PC-3 (cell line): ENCODE results near the gene ACBD4. TPM values are rescaled to one million over a fixed set of nuclear protein-coding genes. Genes with fewer than 3 reads are reported as not detected.

ENCODE experiments used
- ATAC-seq: fragments of 200-7000 bp; cut with Tn5 transposase; 2 replicates; pipeline ENCODE4 v1.9.1; 2020; ENCODE audit warnings: mild to moderate bottlenecking, moderate library complexity
- BruUV-seq: library from RNA; stranded (reverse); fragments of 400-500 nt; replicated peaks from 2 replicates; lab custom pipeline; 2021; lab: Mats Ljungman, UMichigan
- CTCF ChIA-PET: fragments of 300-600 bp; sonication (Branson Sonifier 250); formaldehyde crosslinking; loops from one replicate; lab custom pipeline; 2022; ENCODE audit warnings: antibody characterized with exemption; lab: Charles Lee
- POLR2A ChIA-PET: fragments of 300-600 bp; sonication (Branson Sonifier 250); formaldehyde crosslinking; loops from one replicate; lab custom pipeline; 2022; ENCODE audit warnings: antibody characterized with exemption; ENCODE audit not compliant: unreplicated experiment; lab: Charles Lee
- DNase-seq: peaks from one replicate; pipeline ENCODE4 v3.0.0-alpha.2; 2015
- H2AFZ ChIP-seq: fragments of 300-600 bp; sonication (generic); 2 replicates; pipeline ENCODE4 v1.6.0; 2016; ENCODE audit warnings: antibody characterized with exemption, low read length
- H3F3A ChIP-seq: fragments of 300-600 bp; sonication (generic); one replicate; pipeline ENCODE4 v1.6.0; 2017; ENCODE audit warnings: antibody characterized with exemption, low read length, control low read depth, mild to moderate bottlenecking; ENCODE audit not compliant: unreplicated experiment
- H3K27ac ChIP-seq: fragments of 300-600 bp; sonication (generic); 2 replicates; pipeline ENCODE4 v1.5.1; 2016; ENCODE audit warnings: mild to moderate bottlenecking, low read length
- H3K27me3 ChIP-seq: fragments of 300-600 bp; sonication (generic); 2 replicates; pipeline ENCODE4 v1.6.1; 2016; ENCODE audit warnings: low read length, mixed read lengths
- H3K36me3 ChIP-seq: fragments of 300-600 bp; sonication (generic); 2 replicates; pipeline ENCODE4 v1.6.1; 2016; ENCODE audit warnings: low read depth, mixed run types, low read length, mixed read lengths
- H3K4me1 ChIP-seq: fragments of 300-600 bp; sonication (generic); 2 replicates; pipeline ENCODE4 v1.5.1; 2016; ENCODE audit warnings: low read length; ENCODE audit not compliant: insufficient read depth
- H3K4me2 ChIP-seq: fragments of 300-600 bp; sonication (generic); 2 replicates; pipeline ENCODE4 v1.6.0; 2016; ENCODE audit warnings: low read length
- H3K4me3 ChIP-seq: fragments of 300-600 bp; sonication (generic); 2 replicates; pipeline ENCODE4 v1.5.1; 2016; ENCODE audit warnings: mild to moderate bottlenecking, low read length, mixed read lengths
- H3K79me2 ChIP-seq: fragments of 300-600 bp; sonication (generic); 2 replicates; pipeline ENCODE4 v1.6.1; 2017; ENCODE audit warnings: low read length, mixed read lengths
- H3K9ac ChIP-seq: fragments of 300-600 bp; sonication (generic); 2 replicates; pipeline ENCODE4 v1.6.0; 2016; ENCODE audit warnings: mild to moderate bottlenecking, low read length
- H3K9me2 ChIP-seq: fragments of 300-600 bp; sonication (generic); replicated peaks from 2 replicates; pipeline ENCODE4 v1.6.1; 2016; ENCODE audit warnings: mixed run types, low read length, mixed read lengths
- H3K9me3 ChIP-seq: fragments of 300-600 bp; sonication (generic); 2 replicates; pipeline ENCODE4 v1.6.1; 2016; ENCODE audit warnings: low read length, mixed read lengths
- H4K20me1 ChIP-seq: fragments of 300-600 bp; sonication (generic); 2 replicates; pipeline ENCODE4 v1.6.1; 2016; ENCODE audit warnings: low read length, mixed read lengths
- CTCF ChIP-seq: fragments of 300-600 bp; sonication (generic); conservative IDR thresholded peaks from 2 replicates; pipeline ENCODE4 v1.5.1; 2017; ENCODE audit warnings: antibody characterized with exemption, low read depth, mild to moderate bottlenecking, low read length
- EZH2 ChIP-seq: fragments of 300-600 bp; sonication (generic); IDR thresholded peaks from one replicate; pipeline ENCODE4 v1.6.1; 2017; ENCODE audit warnings: antibody characterized with exemption, mild to moderate bottlenecking, low read length; ENCODE audit not compliant: unreplicated experiment
- EZH2phosphoT487 ChIP-seq: fragments of 300-600 bp; sonication (generic); IDR thresholded peaks from 2 replicates; pipeline ENCODE4 v1.6.1; 2018; ENCODE audit warnings: mild to moderate bottlenecking, antibody characterized with exemption, low read length, borderline replicate concordance
- intact Hi-C: fragments of 100-400 bp; cut with micrococcal nuclease; formaldehyde crosslinking; loops from 2 replicates; pipeline ENCODE4 v1.9.0; 2023
- total RNA-seq: library from RNA; depleted of rRNA; stranded (reverse); fragments of >200 nt; gene quantifications from 2 replicates; pipeline ENCODE4 v1.2.3, GENCODE V29; 2014

The ACBD4 gene
- total RNA-seq, 1 experiment from 2014 or later = 12.9 TPM

DNA sequence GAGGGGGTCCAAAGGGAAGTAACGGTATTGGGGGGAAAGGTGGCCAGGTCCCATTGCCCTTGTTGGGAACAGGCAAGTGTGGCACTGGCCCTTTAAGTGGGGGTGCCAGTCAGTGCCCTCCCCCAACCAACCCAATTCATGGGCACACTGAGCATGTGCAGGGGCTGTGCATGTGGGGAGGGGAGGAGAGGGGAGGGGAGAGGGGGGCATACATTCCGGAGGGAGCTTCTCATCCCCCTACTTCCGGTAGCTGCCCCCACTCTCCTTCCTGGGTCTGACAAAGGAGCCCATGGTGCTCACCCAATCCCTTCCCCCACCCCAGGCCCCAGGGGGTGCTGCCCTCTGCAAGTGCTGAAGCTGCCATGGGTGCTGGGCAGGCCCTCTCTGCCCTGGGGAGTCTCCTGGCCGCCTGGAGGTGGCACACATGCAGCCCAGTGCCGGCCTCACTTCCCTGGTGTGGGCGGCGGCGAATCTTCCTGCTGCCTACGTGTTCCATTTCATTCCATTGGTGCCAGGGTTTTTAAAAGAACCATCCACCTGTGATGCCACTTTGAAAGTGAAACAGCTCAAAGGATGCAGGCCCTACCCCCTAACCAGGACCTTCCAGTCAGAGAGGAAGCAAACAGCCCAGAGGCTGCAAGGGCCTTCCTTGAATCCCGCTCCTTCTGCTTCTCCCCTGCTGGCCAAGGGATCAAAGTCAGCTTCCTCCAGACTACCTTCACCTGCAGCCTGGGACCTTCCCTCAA, 37.2 kb downstream of the ACBD4 start:
- intact Hi-C loops = loop anchor here (1.0 kb wide), 1 partner anchor 25 kb away; no protein-coding TSS in a partner anchor
- H3K4me1 ChIP-seq = peaks cover 59% of the 10 kb centered on the region
- CTCF ChIA-PET = interaction anchor here (0.7 to 3.3 kb wide), 4 partner anchors 12 to 37 kb away, joined by 4 to 57 read pairs (median 33); partner anchors contain the start of genes ACBD4 and HEXIM1

DNA sequence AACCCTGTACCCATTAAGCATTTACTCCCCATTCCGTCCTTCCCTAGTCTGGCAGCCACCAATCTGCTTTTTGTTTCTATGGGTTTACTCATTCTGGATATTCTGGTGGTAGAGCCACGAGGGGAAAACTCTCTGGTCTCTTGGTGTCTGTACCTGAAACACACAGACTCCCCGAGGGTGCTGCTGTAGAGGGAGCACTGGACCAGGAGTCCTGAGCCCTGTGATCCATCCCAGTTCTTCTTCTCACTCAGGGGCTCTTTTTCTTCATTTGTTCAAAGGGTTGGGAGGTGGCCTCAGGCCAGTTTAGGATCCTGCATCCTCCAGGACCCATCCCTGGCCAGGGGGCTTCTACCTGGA, 40.2 kb downstream of the ACBD4 start:
- H2AFZ ChIP-seq = peak overlapping the region; percentile 58
- no peak for DNase-seq
- no peaks in the 10 kb centered on the region for H3K9me3 ChIP-seq
- BruUV-seq = no TSS peak
- H3K79me2 ChIP-seq = no peaks in the 10 kb centered on the region
- H3K9me2 ChIP-seq = no peaks in the 10 kb centered on the region
- H3K4me3 ChIP-seq = peak overlapping the region; percentile 8; the same call in 1 of the 2 replicates
- POLR2A ChIA-PET = interaction anchor here (0.6 to 1.4 kb wide), 4 partner anchors 15 to 27 kb away, joined by 5 to 48 read pairs (median 10); partner anchors contain the start of gene HEXIM1
- CTCF ChIA-PET = interaction anchor here (0.8 to 1.4 kb wide), 4 partner anchors 22 to 40 kb away, joined by 3 to 21 read pairs (median 8); partner anchors contain the start of genes ACBD4 and HEXIM1
- no peak overlapping the region for H3K9ac ChIP-seq
- no peaks in the 10 kb centered on the region for H3K36me3 ChIP-seq
- ATAC-seq = no peak
- no peaks in the 10 kb centered on the region for H4K20me1 ChIP-seq
- peaks cover 17% of the 10 kb centered on the region for H3F3A ChIP-seq
- H3K4me1 ChIP-seq = peaks cover 50% of the 10 kb centered on the region
- TF ChIP-seq EZH2phosphoT487 (no peak), EZH2 (no peak), CTCF (no peak)
- peak overlapping the region; percentile 60 for H3K4me2 ChIP-seq
- H3K27me3 ChIP-seq = no peaks in the 10 kb centered on the region
- intact Hi-C loops = no loop called here
- H3K27ac ChIP-seq = peak overlapping the region; percentile 66

More for the DNA sequence above, 37.2 kb downstream of the ACBD4 start:
- DNase-seq = peak; percentile 97
- peak overlapping the region; percentile 95 for H3K27ac ChIP-seq
- H3K27me3 ChIP-seq = no peaks in the 10 kb centered on the region
- TF ChIP-seq EZH2phosphoT487 (no peak), CTCF (peak; percentile 34; the same call in 1 of the 2 replicates), EZH2 (no peak)
- no TSS peak for BruUV-seq
- H3K36me3 ChIP-seq = 0 out of 2 replicates have a peak, but pooled peaks cover 6% of the 10 kb centered on the region
- H4K20me1 ChIP-seq = no peaks in the 10 kb centered on the region
- H3K79me2 ChIP-seq = no peaks in the 10 kb centered on the region
- peak overlapping the region; percentile 79 for H3K4me2 ChIP-seq
- H3K9me3 ChIP-seq = no peaks in the 10 kb centered on the region
- peak; percentile 63 for ATAC-seq
- peak overlapping the region; percentile 46; the same call in 1 of the 2 replicates for H3K4me3 ChIP-seq
- peak overlapping the region; percentile 72 for H2AFZ ChIP-seq
- POLR2A ChIA-PET = interaction anchor here (0.5 to 1.8 kb wide), 6 partner anchors 11 to 26 kb away, joined by 3 to 30 read pairs (median 8); partner anchors contain the start of genes HEXIM1 and HEXIM2
- no peaks in the 10 kb centered on the region for H3K9me2 ChIP-seq
- peak overlapping the region; percentile 74 for H3K9ac ChIP-seq
- peaks cover 25% of the 10 kb centered on the region for H3F3A ChIP-seq
